CD14-positive monocyte (primary cell): ENCODE measurements around the gene LRIG1. TPM values are rescaled to one million over a fixed set of nuclear protein-coding genes. Genes with fewer than 3 reads are reported as not detected.

Experiments
- DNase-seq, 3 donors: peaks; one replicate each; pipeline ENCODE4 v3.0.0-alpha.2; 2011 to 2022
- H2AFZ ChIP-seq: 2 replicates; pipeline ENCODE4 v1.6.0; 2012; ENCODE audit warnings: mild to moderate bottlenecking, low read depth, low read length, inconsistent platforms; ENCODE audit not compliant: insufficient read depth, poor library complexity, severe bottlenecking
- H3K27ac ChIP-seq, 2 donors: 1 replicate in 1 of 2; 2 replicates in 1 of 2; pipeline ENCODE4 v1.5.1; 2012 to 2013; ENCODE audit warnings: low read length in 2 of 2, control low read depth in 1 of 2, inconsistent platforms in 1 of 2, low read depth in 1 of 2, mild to moderate bottlenecking in 1 of 2
- H3K27me3 ChIP-seq, 2 donors: one replicate each; pipeline versions ENCODE4 v1.6.0 to v1.6.1; 2011 to 2013; ENCODE audit warnings: low read length in 2 of 2; ENCODE audit not compliant: control insufficient read depth in 2 of 2, insufficient read depth in 2 of 2
- H3K36me3 ChIP-seq, 2 donors: replicated peaks in 1 of 2; 1 replicate in 1 of 2; 2 replicates in 1 of 2; pipeline versions ENCODE4 v1.5.1 to v1.6.1; 2012 to 2013; ENCODE audit warnings: low read length in 2 of 2, control low read depth in 1 of 2, inconsistent platforms in 1 of 2, mild to moderate bottlenecking in 1 of 2; ENCODE audit not compliant: insufficient read depth in 2 of 2, control insufficient read depth in 1 of 2
- H3K4me1 ChIP-seq, 2 donors: 1 replicate in 1 of 2; 2 replicates in 1 of 2; pipeline versions ENCODE4 v1.5.1 to v1.6.1; 2012 to 2013; ENCODE audit warnings: low read length in 2 of 2, control low read depth in 1 of 2, inconsistent platforms in 1 of 2, mild to moderate bottlenecking in 1 of 2, moderate library complexity in 1 of 2; ENCODE audit not compliant: insufficient read depth in 2 of 2, control insufficient read depth in 1 of 2
- H3K4me2 ChIP-seq: replicated peaks from 2 replicates; pipeline ENCODE3; 2012; ENCODE audit warnings: low read length, moderate library complexity, mild to moderate bottlenecking; ENCODE audit not compliant: poor library complexity, severe bottlenecking; ENCODE audit errors: extremely low read depth
- H3K4me3 ChIP-seq, 3 experiments: fragments of 200-600 bp in 1 of 3; sonication (generic) in 1 of 3; replicated peaks in 1 of 3; 1 replicate in 2 of 3; 2 replicates in 1 of 3; pipeline ENCODE4 v1.5.1; 2011 to 2013; ENCODE audit warnings: low read length in 3 of 3, mild to moderate bottlenecking in 3 of 3, control low read depth in 2 of 3, low read depth in 2 of 3, inconsistent platforms in 1 of 3, moderate library complexity in 1 of 3
- H3K79me2 ChIP-seq: 2 replicates; pipeline ENCODE4 v1.6.0; 2012; ENCODE audit warnings: mild to moderate bottlenecking, control low read depth, inconsistent platforms, low read length, moderate library complexity; ENCODE audit not compliant: insufficient read depth
- H3K9ac ChIP-seq: 2 replicates; pipeline ENCODE4 v1.6.0; 2017; ENCODE audit warnings: low read length, mild to moderate bottlenecking; ENCODE audit not compliant: insufficient read depth, poor library complexity, severe bottlenecking
- H3K9me3 ChIP-seq, 2 donors: replicated peaks in 1 of 2; 1 replicate in 1 of 2; 2 replicates in 1 of 2; pipeline versions ENCODE4 v1.5.1 to v1.6.1; 2012 to 2013; ENCODE audit warnings: low read length in 2 of 2, control low read depth in 1 of 2; ENCODE audit not compliant: control insufficient read depth in 1 of 2, insufficient read depth in 1 of 2
- H4K20me1 ChIP-seq: 2 replicates; pipeline ENCODE4 v1.6.0; 2012; ENCODE audit warnings: mild to moderate bottlenecking, low read length, control low read depth, moderate library complexity; ENCODE audit not compliant: insufficient read depth
- H3K27ac Mint-ChIP-seq, 7 donors: one replicate each; pipeline ENCODE4 v1.8.0; 2020; ENCODE audit warnings: mild to moderate bottlenecking in 7 of 7, mixed read lengths in 7 of 7, moderate library complexity in 6 of 7, inconsistent platforms in 2 of 7
- H3K27me3 Mint-ChIP-seq, 3 donors: one replicate each; pipeline ENCODE4 v1.8.0; 2021 to 2022; ENCODE audit warnings: low read depth in 3 of 3, mild to moderate bottlenecking in 3 of 3, mixed read lengths in 3 of 3, moderate library complexity in 3 of 3, inconsistent platforms in 1 of 3
- H3K36me3 Mint-ChIP-seq, 2 donors: one replicate each; pipeline ENCODE4 v1.8.0; 2020; ENCODE audit warnings: mixed read lengths in 2 of 2, inconsistent platforms in 1 of 2, mild to moderate bottlenecking in 1 of 2
- H3K4me1 Mint-ChIP-seq: one replicate; pipeline ENCODE4 v1.8.0; 2020; ENCODE audit warnings: mild to moderate bottlenecking, mixed read lengths
- H3K4me3 Mint-ChIP-seq, 2 donors: one replicate each; pipeline ENCODE4 v1.8.0; 2020; ENCODE audit warnings: mild to moderate bottlenecking in 2 of 2, mixed read lengths in 2 of 2, moderate library complexity in 1 of 2
- H3K9me3 Mint-ChIP-seq, 7 donors: one replicate each; pipeline ENCODE4 v1.8.0; 2020 to 2022; ENCODE audit warnings: mixed read lengths in 7 of 7, mild to moderate bottlenecking in 6 of 7, moderate library complexity in 6 of 7, inconsistent platforms in 2 of 7
- CTCF ChIP-seq: fragments of 200-600 bp; IDR thresholded peaks from one replicate; pipeline ENCODE4 v1.8.0; 2022; ENCODE audit warnings: antibody characterized with exemption, mild to moderate bottlenecking
- WGBS: methylation state at CpG from one replicate; pipeline ENCODE4 v1.1.5; 2013; ENCODE audit warnings: missing lambda C conversion rate; ENCODE audit not compliant: insufficient coverage; 5-methylcytosine and 5-hydroxymethylcytosine counted together
- intact Hi-C, 2 donors: fragments of 100-400 bp; cut with micrococcal nuclease; formaldehyde crosslinking; loops; one replicate each; pipeline versions ENCODE4 v1.15.0 to v1.15.1; 2023
- polyA plus RNA-seq, 3 donors: library from polyadenylated mRNA; depleted of rRNA in 1 of 3; unstranded in 2 of 3; stranded (reverse) in 1 of 3; fragments of 300-500 nt in 2 of 3; fragments of >200 nt in 1 of 3; fragmentation: Illumina TruSeq in 2 of 3; gene quantifications; 1 replicate in 2 of 3; 2 replicates in 1 of 3; pipeline ENCODE4 v1.2.3, GENCODE V29; 2012 to 2021

LRIG1 gene
- polyA plus RNA-seq, 3 donors: 0.82 to 1.9 (median 1.0) TPM

GRCh38 chr3:66465034-66465433, 35.8 kb downstream of the LRIG1 start:
- H3K4me1 ChIP-seq: no peaks in the 10 kb centered on the region
- no peak overlapping the region for H3K4me3 Mint-ChIP-seq
- H3K9ac ChIP-seq: no peak overlapping the region
- no peaks in the 10 kb centered on the region for H4K20me1 ChIP-seq
- no peaks in the 10 kb centered on the region for H3K9me3 ChIP-seq
- H3K4me3 ChIP-seq: no peak overlapping the region
- WGBS: no CpG with 5 or more reads among the region's 3 CpGs
- no peak overlapping the region for H3K27ac ChIP-seq
- H3K27me3 Mint-ChIP-seq: peaks cover 0 to 2% (median 0%) of the 10 kb centered on the region in 3 donors
- H3K27ac Mint-ChIP-seq: no peak overlapping the region
- no peaks in the 10 kb centered on the region for H3K79me2 ChIP-seq
- H3K4me1 Mint-ChIP-seq: peaks cover 16% of the 10 kb centered on the region
- peaks cover 0 to 4% of the 10 kb centered on the region in 2 donors for H3K36me3 Mint-ChIP-seq
- no peaks in the 10 kb centered on the region for H3K36me3 ChIP-seq
- H3K27me3 ChIP-seq: no peaks in the 10 kb centered on the region
- intact Hi-C loops: no loop called here
- peaks cover 0 to under 1% (median 0%) of the 10 kb centered on the region in 7 donors for H3K9me3 Mint-ChIP-seq
- no peak overlapping the region for H3K4me2 ChIP-seq
- TF ChIP-seq CTCF: no peak
- no peak overlapping the region for H2AFZ ChIP-seq
- no peak for DNase-seq

- no peaks in the 10 kb centered on the region for H3K9me3 ChIP-seq
- Mint-ChIP-seq H3K27ac (no peak overlapping the region), H3K36me3 (peaks cover 0 to 4% of the 10 kb centered on the region in 2 donors), H3K27me3 (peaks cover 0 to 2% (median 0%) of the 10 kb centered on the region in 3 donors), H3K4me3 (no peak overlapping the region), H3K4me1 (peaks cover 16% of the 10 kb centered on the region), H3K9me3 (no peaks in the 10 kb centered on the region)
- no peaks in the 10 kb centered on the region for H3K27me3 ChIP-seq
- H3K27ac ChIP-seq: no peak overlapping the region
- no peak for TF ChIP-seq CTCF
- no peaks in the 10 kb centered on the region for H3K36me3 ChIP-seq
- H4K20me1 ChIP-seq: no peaks in the 10 kb centered on the region
- H3K4me2 ChIP-seq: no peak overlapping the region
- no peaks in the 10 kb centered on the region for H3K4me1 ChIP-seq
- H3K9ac ChIP-seq: no peak overlapping the region
- H2AFZ ChIP-seq: no peak overlapping the region
- H3K4me3 ChIP-seq: no peak overlapping the region
- no peaks in the 10 kb centered on the region for H3K79me2 ChIP-seq
- intact Hi-C loops: no loop called here
- peak in 1 of 3 donors; percentile 29 for DNase-seq
- 24% methylated on average over 3 of the region's 3 CpGs for WGBS
Measured at GRCh38 chr3:66464512-66464894, 36.3 kb downstream of the LRIG1 start.
